Right cardiac atrium (tissue), 5 donors: ENCODE data around the gene THEM5. TPM values are rescaled to one million over a fixed set of nuclear protein-coding genes. Genes with fewer than 3 reads are reported as not detected.
A peak's percentile ranks its signal among the peaks of the same experiment; 100 is the strongest.

ENCODE experiments used
- ATAC-seq, 2 donors: fragments of 200-7000 bp; cut with Tn5 transposase; one replicate each; pipeline versions ENCODE4 v1.8.0 to v1.9.1; 2020; ENCODE audit warnings: moderate library complexity in 2 of 2, mild to moderate bottlenecking in 1 of 2
- DNase-seq, 3 donors: peaks; one replicate each; pipeline ENCODE4 v3.0.0-alpha.2; 2020
- H3K27ac ChIP-seq: one replicate; pipeline ENCODE4 v1.5.1; 2013; ENCODE audit warnings: mild to moderate bottlenecking, low read length, control low read depth, moderate library complexity
- H3K27me3 ChIP-seq: one replicate; pipeline ENCODE4 v1.6.1; 2013; ENCODE audit not compliant: control insufficient read depth, insufficient read depth
- H3K4me1 ChIP-seq: one replicate; pipeline ENCODE4 v1.6.1; 2013; ENCODE audit warnings: low read length; ENCODE audit not compliant: control insufficient read depth, insufficient read depth
- H3K4me3 ChIP-seq: one replicate; pipeline ENCODE4 v1.5.1; 2013; ENCODE audit warnings: low read length, control low read depth
- H3K9me3 ChIP-seq: one replicate; pipeline ENCODE4 v1.6.1; 2013; ENCODE audit warnings: low read length; ENCODE audit not compliant: control insufficient read depth
- WGBS: extraction: QIAGEN DNeasy Blood & Tissue Kit; methylation state at CpG from one replicate; pipeline ENCODE4 v1.1.7; 2013; 5-methylcytosine and 5-hydroxymethylcytosine counted together
- intact Hi-C, 4 donors: fragments of 100-400 bp; cut with DNase I; formaldehyde crosslinking; loops; one replicate each; pipeline versions ENCODE4 v1.11.0 to v1.14.0; 2022 to 2023
- polyA plus RNA-seq: library from polyadenylated mRNA; stranded (reverse); fragments of 200-250 nt; gene quantifications from one replicate; pipeline ENCODE4 v1.2.3, GENCODE V29; 2013
- total RNA-seq, 4 donors: library from RNA; stranded (reverse); fragmentation: NEBNext Ultra II Directional; extraction: Animal tissue kit (Norgen Biotek cat#: 25700); gene quantifications; one replicate each; pipeline ENCODE4 v1.2.1, GENCODE V29; 2021
- donor health status: healthy with polysubstance abuse.
- donor health status: DM: no; HTN: yes; CAD: no.
- donor health status: DM: no; HTN: no; CAD: no.
- donor health status: DM: no; HTN: yes; CAD: no; lungs with severe emphysema.
- donor health status: DM: yes; HTN: yes; CAD: no.

THEM5 gene
- total and polyA plus RNA-seq, 5 donors, result 0.11 to 0.53 (median 0.33) TPM; not detected in 1

DNA sequence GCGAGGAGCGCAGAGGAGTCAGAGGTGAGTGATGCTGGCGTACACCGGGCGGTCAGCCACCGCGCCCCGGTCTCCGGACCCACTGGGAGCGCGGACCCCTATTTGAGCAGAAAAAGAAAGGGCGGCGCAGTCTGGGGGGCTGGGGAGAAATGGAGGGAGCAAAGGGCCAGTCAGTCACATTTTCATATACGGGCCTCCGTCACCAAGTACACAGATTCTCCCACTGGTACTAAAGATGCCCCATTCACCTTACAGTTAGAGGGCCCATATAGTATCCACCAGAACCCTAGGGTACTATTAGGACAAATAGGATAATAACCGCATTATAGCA, 14.5 kb downstream of the THEM5 start:
- no peaks in the 10 kb centered on the region for H3K27me3 ChIP-seq
- intact Hi-C loops, result loop anchor here in 2 of 4 donors (10.0 kb wide), 1 partner anchor 244 kb away; no protein-coding TSS in a partner anchor
- peak overlapping the region; percentile 53 for H3K4me3 ChIP-seq
- 12% methylated on average over 16 of the region's 16 CpGs for WGBS
- ATAC-seq (no peak), DNase-seq (no peak)
- H3K4me1 ChIP-seq, result no peaks in the 10 kb centered on the region
- H3K9me3 ChIP-seq, result no peaks in the 10 kb centered on the region
- no peak overlapping the region for H3K27ac ChIP-seq

DNA sequence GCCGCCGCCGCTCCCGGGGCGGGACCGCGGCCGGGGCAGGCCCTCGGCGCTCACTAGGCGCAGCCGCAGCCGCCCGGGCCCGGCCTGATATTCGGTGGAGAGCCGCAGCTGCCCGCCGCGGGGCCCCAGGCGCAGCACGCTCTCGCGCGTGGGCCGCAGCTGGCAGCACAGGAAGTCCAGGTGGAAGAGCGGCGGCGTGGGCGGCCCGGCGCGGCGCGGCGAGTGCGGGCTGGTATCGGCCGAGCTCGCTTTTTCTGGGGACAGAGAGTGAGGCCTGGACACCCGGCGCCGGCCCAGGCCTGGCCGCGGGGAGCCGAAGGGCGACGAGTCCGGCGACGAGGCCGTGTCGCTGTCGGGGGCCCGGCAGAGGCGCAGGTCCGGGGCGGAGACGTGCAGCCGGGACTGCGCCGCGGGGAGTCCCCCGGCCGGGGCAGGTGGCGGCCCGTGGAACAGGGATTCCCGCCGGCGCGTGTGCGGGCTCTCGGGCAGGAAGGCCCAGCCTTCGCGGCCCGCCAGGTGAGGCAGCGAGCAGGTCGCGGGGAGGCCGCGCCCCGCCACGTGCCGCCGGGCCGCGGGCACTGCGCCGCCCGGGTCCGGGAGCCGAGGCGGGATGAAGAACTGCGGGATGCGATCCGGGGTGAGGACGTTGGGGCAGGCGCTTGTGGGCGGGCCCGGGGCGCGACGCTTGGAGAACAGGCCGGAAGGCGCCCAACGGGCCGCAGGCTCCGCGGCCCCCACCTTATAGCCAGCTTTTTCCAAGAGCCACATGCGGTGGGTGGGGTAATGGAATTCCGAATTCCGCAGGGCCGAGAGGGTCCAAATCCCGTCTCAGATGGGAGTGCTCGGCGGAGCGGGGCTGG, 15.1 kb downstream of the THEM5 start:
- no peaks in the 10 kb centered on the region for H3K27me3 ChIP-seq
- H3K4me1 ChIP-seq, result no peaks in the 10 kb centered on the region
- peak overlapping the region; percentile 53 for H3K4me3 ChIP-seq
- intact Hi-C loops, result loop anchor here in 2 of 4 donors (10.0 kb wide), 1 partner anchor 244 kb away; no protein-coding TSS in a partner anchor
- ATAC-seq (peak; percentile 37 to 41), DNase-seq (peak; percentile 28 to 80 (median 72))
- no peaks in the 10 kb centered on the region for H3K9me3 ChIP-seq
- no peak overlapping the region for H3K27ac ChIP-seq
- whole genome bisulfite sequencing, result 2% methylated on average over 117 of the region's 117 CpGs

DNA sequence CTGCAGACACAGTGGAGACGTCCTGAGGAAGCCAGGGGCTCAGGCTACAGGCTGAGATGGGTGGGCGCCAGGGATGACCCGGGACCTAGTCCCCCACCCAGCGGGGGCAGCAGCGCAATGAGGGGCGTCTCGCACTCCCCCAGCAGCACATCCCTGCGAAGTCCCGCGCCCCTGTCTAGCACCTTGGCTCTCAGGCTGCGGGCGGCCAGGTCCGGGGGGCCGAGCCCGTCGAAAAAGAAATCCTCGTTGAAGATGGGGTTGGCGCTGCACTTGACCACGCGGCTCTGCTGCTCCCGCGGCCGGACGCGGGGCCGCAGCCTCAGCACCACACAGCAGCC, 15.7 kb downstream of the THEM5 start:
- DNase-seq (no peak), ATAC-seq (no peak)
- no peaks in the 10 kb centered on the region for H3K9me3 ChIP-seq
- no peaks in the 10 kb centered on the region for H3K27me3 ChIP-seq
- intact Hi-C loops, result loop anchor here in 2 of 4 donors (10.0 kb wide), 1 partner anchor 243 kb away; no protein-coding TSS in a partner anchor
- WGBS, result 7% methylated on average over 26 of the region's 26 CpGs
- peak overlapping the region; percentile 53 for H3K4me3 ChIP-seq
- H3K4me1 ChIP-seq, result no peaks in the 10 kb centered on the region
- no peak overlapping the region for H3K27ac ChIP-seq

DNA sequence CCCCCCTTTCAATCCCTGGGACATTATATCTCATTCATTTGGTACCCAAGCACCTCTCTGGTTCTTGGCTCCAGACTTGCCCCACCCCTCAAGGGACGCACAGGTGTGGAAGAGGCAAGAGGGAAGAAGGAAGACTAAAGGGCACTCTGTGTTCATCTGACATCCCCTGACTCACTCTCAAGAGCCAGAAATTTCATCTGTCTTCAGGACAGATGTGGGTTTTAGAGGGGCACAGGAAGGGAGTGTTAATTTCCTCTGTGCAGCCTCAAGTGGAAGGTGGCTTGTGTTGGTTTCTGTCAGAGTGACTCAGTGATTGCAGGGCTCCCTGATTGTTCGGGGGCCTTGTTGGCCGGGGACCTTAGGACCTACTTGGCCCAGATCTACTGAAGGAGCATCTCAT, 16.3 kb downstream of the THEM5 start:
- no peak for ATAC-seq
- no peaks in the 10 kb centered on the region for H3K4me1 ChIP-seq
- H3K9me3 ChIP-seq, result no peaks in the 10 kb centered on the region
- H3K4me3 ChIP-seq, result no peak overlapping the region
- WGBS, result 50% methylated on average over 3 of the region's 3 CpGs
- intact Hi-C loops, result loop anchor here in 2 of 4 donors (10.0 kb wide), 1 partner anchor 242 kb away; no protein-coding TSS in a partner anchor
- H3K27ac ChIP-seq, result no peak overlapping the region
- no peaks in the 10 kb centered on the region for H3K27me3 ChIP-seq
- DNase-seq, result no peak

DNA sequence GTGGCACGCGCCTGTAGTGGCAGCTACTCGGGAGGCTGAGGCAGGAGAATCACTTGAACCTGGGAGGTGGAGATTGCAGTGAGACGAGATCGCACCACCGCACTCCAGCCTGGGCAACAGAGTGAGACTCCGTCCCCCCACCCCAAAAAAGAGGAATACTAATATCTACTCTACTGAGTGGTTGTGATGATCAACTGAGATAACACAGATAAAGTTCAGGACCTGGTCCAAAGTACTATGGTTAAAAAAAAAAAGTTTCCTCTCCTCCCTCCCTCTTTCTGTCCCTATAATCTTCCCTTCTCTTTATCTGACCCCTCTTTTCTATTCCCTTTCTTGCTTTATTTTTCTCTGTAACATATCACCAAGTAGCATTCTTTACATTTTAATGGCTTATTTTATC, 17.9 kb downstream of the THEM5 start:
- ATAC-seq (no peak), DNase-seq (no peak)
- Histone ChIP-seq H3K4me1 (no peaks in the 10 kb centered on the region), H3K4me3 (no peak overlapping the region), H3K9me3 (no peaks in the 10 kb centered on the region), H3K27ac (no peak overlapping the region), H3K27me3 (no peaks in the 10 kb centered on the region)
- intact Hi-C loops, result loop anchor here in 2 of 4 donors (10.0 kb wide), 1 partner anchor 241 kb away; no protein-coding TSS in a partner anchor
- 94% methylated on average over 7 of the region's 7 CpGs for WGBS

DNA sequence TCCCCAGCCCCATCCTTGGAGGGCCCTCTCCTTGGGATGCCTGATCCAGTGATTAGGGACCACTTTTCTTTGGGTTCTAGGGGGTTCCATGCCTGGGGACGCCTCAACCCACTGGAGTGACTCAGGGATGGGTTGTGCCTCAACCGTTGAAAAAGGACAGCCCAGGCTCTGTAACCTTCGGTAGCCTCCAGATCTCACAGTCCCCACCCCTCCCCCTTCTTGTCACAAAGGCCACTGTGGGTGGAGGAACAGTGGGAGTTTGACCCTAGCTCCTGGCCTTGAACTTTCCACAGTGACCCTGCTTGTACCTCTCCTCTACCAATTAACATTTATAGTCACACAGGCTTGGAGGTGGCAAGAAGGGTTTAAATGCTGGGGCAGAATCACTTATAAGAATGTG, 19.3 kb downstream of the THEM5 start:
- Histone ChIP-seq H3K4me3 (no peak overlapping the region), H3K4me1 (peaks cover 3% of the 10 kb centered on the region), H3K9me3 (no peaks in the 10 kb centered on the region), H3K27me3 (no peaks in the 10 kb centered on the region), H3K27ac (no peak overlapping the region)
- intact Hi-C loops, result loop anchor here in 2 of 4 donors (10.0 kb wide), 1 partner anchor 239 kb away; no protein-coding TSS in a partner anchor
- 72% methylated on average over 3 of the region's 3 CpGs for WGBS
- ATAC-seq (no peak), DNase-seq (no peak)

DNA sequence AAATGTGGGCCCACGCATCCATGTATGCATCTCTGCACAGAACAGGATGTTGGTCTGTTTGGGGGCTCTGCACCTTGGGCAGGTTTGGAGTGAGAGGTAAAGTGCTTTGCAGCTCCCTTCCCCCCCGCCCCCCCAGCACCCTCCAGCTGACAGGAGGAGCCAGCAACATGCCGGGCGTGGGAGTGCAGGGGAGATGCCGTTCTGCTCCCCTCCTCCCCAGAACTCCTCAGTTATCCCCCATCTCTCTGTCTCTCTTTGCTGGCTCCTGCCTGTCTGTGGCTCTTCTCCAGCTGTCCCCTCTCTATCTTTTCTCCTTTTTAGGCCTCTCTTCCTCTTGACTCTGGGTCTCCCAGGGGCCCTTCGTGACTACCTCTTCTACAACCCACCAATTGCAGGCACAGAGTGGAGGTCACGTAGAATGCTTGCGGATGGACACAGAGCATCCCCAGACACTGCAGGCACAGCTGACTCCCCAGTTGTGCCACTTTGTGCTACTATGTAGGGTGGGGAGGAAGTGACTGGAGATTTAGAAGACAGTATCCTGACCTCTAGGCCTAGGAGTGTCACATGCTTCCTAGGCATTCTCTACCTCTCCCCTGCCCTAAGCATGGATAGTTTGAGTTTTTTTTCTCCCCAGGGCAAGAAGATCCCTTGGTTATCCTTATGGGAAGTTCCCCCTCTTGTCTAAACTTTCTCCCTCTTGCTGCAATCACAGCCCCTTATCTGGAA, 20.2 kb downstream of the THEM5 start:
- no peaks in the 10 kb centered on the region for H3K27me3 ChIP-seq
- H3K4me3 ChIP-seq, result no peak overlapping the region
- WGBS, result 75% methylated on average over 8 of the region's 8 CpGs
- intact Hi-C loops, result loop anchor here in 2 of 4 donors (10.0 kb wide), 1 partner anchor 239 kb away; no protein-coding TSS in a partner anchor
- DNase-seq, result no peak
- H3K4me1 ChIP-seq, result peaks cover 3% of the 10 kb centered on the region
- ATAC-seq, result no peak
- no peak overlapping the region for H3K27ac ChIP-seq
- H3K9me3 ChIP-seq, result no peaks in the 10 kb centered on the region

DNA sequence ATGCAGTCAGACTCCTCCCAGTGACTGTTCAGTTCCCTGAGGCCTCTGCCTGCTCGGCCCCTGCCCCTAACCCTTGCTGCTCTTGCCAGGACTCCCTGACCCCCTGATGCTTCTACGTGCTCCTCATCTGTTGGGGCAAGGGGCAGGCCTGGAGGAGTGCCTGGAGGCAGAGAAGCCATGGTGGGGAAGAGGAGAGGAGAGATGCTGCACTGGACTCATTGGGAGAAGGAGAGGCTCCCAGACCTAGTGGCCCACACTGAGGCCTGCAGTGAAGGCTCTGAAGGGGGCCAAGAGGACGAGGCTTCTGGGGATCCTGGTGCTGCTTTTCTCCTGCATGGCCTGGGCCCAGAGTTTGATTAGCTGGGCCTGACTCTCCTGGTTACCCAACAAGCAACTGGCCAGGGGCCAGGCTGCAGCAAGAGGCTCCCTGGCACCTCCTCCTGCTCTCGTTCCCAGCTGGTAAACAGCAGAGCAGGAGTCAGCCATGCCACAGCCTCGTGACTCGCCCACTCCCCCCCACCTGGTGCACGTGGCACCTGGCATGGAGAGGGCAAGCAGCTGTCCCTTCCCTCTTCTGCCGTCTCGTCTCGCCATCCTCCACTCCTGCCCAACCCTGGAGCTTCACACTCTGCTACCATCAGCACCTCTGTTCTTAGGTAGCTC, 21.1 kb downstream of the THEM5 start:
- Histone ChIP-seq H3K27ac (no peak overlapping the region), H3K4me1 (peaks cover 3% of the 10 kb centered on the region), H3K4me3 (no peak overlapping the region), H3K27me3 (no peaks in the 10 kb centered on the region), H3K9me3 (no peaks in the 10 kb centered on the region)
- 53% methylated on average over 10 of the region's 10 CpGs for WGBS
- ATAC-seq (peak; percentile 61 to 62), DNase-seq (peak; percentile 79 to 90 (median 88))
- intact Hi-C loops, result loop anchor here in 2 of 4 donors (10.0 kb wide), 1 partner anchor 238 kb away; no protein-coding TSS in a partner anchor

DNA sequence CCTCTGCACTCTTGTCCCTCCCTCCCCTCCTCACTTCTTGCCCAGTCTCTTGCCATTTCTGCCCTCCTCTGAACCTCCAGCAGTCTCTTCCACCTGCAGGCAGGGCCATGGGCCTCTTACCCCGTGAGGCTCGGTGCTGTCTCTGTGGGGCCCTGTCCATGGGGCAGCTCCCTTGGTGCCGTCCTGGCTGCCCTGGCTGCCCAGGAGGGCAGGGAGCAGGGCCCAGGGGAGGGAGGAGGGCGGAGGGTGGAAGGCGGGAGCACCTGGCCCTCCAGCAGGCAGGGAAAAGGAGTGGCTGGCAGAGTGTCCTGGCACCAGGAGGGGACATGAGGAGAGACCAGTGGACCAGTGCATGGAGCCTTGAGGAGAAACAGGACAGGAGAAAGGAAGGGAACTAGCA, 21.9 kb downstream of the THEM5 start, which contains the start of gene RORC:
TSS of gene RORC (minus strand) at position 198 of the 400 bp plus-strand sequence. CDS start at position 160, 38 bp downstream.
- DNase-seq, result peak in 1 of 3 donors; percentile 73

DNA sequence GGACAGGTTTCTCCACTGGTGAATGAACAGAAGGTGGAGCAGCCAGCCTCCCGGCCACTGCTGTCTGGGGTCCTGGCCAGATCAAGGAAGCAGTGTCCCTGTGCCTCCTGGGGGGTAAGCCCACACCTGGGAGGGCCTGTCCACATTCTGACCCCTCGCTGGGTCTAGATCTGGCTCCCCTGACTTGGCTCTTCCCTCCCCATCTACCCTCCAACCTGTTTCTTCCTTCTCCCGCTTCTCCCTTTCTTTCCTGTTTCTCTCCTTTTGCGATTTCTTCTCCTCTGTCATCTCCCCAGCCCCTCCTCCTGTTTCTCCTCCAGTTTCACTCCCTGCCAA, 22.3 kb downstream of the THEM5 start:
- Histone ChIP-seq H3K4me3 (no peak overlapping the region), H3K27me3 (no peaks in the 10 kb centered on the region), H3K4me1 (peaks cover 3% of the 10 kb centered on the region), H3K27ac (no peak overlapping the region), H3K9me3 (no peaks in the 10 kb centered on the region)
- DNase-seq (no peak), ATAC-seq (no peak)
- intact Hi-C loops, result loop anchor here in 2 of 4 donors (10.0 kb wide), 1 partner anchor 236 kb away; no protein-coding TSS in a partner anchor
- 80% methylated on average over 4 of the region's 4 CpGs for WGBS

More for the DNA sequence above, 21.9 kb downstream of the THEM5 start, which contains the start of gene RORC:
- peak; percentile 17 to 67 for ATAC-seq
- Histone ChIP-seq H3K4me1 (peaks cover 3% of the 10 kb centered on the region), H3K4me3 (no peak within 1 kb of the TSS), H3K9me3 (no peaks in the 10 kb centered on the region), H3K27ac (no peak within 1 kb of the TSS), H3K27me3 (no peaks in the 10 kb centered on the region)
- WGBS, result 69% methylated on average over 5 of the region's 5 CpGs
- intact Hi-C loops, result loop anchor here in 2 of 4 donors (10.0 kb wide), 1 partner anchor 237 kb away; no protein-coding TSS in a partner anchor
